NCI-H1048 (cell line): ENCODE data around the gene HAAO.
"Not testable (repeated sequence)": the region's sequence is repeated elsewhere in the genome, so short reads cannot be mapped to it uniquely, and the experiment has no call there.

ENCODE experiments used
- DNase-seq: peaks from one replicate; lab custom pipeline; 2025; lab: John Stamatoyannopoulos, UW

The HAAO gene

DNA sequence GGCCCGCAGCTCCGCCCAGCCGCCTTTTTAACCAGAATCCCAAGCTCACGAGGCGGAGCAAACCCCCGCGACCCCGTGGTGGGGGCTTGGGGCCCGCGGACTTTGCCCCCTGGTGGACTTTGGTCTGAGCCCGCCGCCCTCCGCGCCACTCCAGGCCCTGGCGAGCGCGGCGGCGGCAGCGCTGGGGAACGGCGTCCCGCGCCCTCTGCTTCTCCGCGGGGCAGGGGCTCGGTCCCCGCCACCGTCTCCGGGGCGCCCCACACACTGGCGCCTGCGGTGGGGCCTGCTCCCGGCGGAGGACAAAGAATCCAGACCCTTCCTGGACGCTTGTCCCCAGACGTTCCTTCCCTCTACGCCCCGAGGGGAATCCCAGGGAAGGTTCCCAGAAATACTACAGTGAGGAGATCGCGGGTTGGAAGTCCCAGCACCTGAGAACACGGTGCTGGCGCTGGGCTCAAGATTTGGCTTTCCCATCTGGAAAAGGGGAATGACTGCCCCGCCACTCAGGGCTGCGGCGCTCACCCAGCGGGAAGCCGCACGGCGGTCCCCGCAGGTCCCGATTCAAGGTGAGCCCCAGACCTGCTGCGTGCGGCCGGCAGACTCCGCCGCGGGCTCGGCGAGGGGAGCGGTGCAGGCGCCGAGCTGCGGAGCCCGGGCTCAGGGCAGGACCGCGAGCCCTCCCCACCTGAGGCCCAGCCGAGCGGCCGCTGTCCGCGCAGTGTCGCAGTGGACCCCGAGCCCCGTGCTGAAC is at the start of gene HAAO:
Gene HAAO, minus strand, starts transcription at position 1 of the 751 bp plus-strand sequence. CDS start 47 bp downstream, outside the sequence.
- no peak for DNase-seq

GRCh38 chr2:42841344-42841743 is 49.0 kb upstream of the HAAO start:
- no peak for DNase-seq

DNA sequence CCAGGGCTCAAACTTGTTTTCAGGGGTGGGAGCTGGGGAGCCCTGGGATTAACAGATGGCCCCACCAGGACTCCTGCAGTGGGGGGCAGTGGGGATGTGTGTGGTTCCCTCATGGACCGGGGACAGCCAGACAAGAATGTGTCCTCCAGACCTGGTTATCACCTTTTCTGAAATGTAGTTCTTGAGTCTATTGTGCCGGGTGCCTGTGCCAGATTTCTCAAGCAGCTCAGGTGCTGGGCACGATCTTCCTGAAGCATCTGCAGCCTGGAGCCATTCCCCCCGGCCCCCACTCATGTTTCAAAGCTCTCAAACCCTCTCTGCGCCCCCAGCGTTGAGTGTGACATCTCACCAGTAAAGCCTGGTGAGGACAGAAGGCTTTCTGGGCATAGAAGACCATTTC is 48.4 kb upstream of the HAAO start:
- DNase-seq: no peak

- DNase-seq: no peak
These were observed 47.6 kb upstream of the HAAO start for GRCh38 chr2:42839809-42840501.

- DNase-seq: no peak
These were observed 45.8 kb upstream of the HAAO start for GRCh38 chr2:42838133-42838532.

GRCh38 chr2:42835577-42836371 is 43.4 kb upstream of the HAAO start:
- no peak for DNase-seq

- no peak for DNase-seq
These were observed 41.8 kb upstream of the HAAO start for GRCh38 chr2:42834161-42834560.

- DNase-seq: no peak
These were observed 39.9 kb upstream of the HAAO start for GRCh38 chr2:42832289-42832634.

GRCh38 chr2:42831575-42832288 is 39.3 kb upstream of the HAAO start:
- DNase-seq: not testable (repeated sequence)

DNA sequence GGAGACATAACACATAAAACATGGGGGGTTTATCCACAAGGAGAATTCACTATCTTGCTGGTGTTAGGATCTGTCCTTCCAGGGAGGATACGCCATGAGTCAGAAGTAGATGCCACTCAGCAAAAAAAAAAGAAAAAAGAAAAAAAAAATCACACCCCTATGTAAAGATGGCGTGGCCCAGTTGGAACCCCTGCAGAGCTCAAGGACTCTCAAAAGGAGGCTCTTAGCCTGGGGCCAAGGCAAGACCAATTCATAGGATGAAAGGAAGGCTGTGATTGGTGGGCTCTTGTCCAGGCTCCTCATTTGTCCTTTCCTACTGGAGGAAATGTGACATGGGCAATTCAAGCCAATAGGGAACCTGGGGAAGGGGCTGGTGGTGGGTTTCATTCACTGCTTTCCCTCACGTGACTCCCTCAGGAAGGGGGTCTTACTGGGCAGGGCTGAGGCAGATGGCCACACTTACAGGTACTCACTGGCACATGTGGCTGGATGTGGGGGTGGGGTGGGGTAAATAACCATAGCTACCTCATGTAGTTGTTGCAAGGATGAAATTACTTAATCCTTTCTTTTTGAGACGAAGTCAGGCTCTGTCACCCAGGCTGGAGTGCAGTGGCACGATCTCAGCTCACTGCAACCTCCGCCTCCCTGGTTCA is 38.7 kb upstream of the HAAO start:
- no peak for DNase-seq

DNA sequence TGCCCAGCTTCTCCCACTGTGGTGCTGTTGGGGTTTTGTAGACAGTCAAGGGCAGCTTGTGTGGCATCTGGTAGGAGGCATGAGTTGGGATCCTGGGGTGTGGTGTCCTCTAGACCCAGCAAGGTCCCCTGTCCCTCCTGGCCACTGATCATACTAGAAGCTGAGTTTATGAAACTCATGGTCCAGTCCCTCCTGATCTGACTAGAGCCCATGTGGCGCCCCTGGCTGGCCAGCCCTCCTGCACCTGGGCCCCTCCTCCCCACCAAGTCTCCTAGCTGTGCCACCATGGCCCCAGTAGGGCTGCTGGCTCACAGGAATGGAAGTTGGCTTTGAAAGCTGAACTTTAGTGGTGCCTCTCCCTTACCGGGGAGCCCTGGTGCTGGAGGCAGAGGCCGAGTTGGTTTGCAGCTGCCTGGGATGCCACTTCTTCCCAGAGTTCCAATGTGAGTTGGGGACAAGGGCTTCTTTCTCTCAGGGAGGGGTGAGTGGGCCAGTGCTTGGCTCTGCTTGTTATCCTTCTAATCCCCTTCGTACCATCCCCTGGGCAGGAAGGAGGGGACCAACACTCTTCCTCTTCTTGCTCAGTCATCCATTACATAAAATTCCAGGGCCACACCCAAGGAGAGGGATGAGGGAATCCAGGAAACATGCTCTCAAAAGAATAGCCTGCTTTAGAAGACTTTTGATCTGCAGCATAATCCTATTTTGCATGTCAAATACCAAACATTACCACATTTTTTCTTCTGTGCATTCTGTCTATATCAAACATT is 37.5 kb upstream of the HAAO start:
- DNase-seq: peak; percentile 50

DNA sequence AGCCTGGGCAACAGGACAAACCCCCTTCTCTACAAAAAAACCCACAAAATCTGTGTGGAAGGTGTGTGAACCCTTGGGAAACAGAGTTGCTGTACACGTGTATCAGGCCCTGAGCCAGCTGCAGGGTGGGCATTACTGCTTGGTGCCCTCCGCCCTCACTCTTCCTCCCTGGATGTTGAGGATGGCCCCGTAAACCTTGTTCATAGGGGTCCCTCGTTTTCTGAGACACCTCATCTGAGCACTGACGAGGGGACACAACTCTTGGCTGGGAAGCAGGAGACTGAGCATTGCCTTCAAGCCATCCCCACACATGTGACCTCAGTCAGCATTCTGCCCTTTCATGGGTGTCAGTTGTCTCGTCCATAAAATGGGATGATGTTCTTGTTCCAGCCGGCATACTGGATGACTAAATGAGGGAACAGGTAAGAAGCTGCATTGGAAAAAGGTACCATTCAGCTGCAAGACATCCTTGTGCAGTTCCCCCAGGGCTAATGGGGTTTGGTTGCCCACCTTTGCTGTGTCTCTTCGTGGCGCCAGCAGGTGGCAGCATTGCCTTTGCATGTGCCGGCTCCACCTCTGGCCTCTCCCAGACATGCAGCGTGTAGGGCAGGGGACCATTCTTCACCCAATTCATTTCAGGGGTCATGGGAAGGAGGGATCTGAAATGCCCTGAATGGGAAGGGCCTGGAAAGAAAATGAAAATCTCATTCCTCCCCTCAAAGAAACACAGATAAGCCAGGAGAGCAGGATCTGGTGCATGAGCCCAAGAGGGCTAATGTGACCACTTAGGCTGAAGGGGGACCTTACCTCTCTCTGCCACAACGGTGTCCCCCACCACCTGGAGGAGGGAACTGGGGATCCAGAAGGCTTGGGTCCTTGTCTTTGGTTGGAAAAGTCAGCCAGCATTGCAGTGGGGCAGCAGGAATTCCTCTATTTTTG is 36.4 kb upstream of the HAAO start:
- peak; percentile 29 for DNase-seq

- DNase-seq: peak; percentile 54
These were observed 35.5 kb upstream of the HAAO start for GRCh38 chr2:42827647-42828486.

DNA sequence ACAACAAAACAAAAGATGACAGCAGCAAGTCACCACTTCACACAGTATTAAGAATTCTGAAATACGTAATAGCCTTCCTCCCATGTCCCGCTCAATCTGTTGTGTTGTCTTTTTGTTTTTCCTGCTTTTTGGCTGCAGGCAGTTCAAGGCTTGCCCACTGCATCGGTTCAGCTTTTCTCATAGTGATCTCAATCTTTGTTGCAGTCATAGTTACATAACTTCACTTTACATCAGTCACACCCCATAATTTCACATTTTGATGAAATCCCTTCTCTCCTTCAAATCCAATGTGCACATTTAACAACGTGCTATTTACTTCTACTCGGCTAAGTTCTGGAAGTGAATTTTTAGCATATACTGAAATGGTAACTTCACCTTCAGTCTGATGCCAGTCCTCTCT is 33.8 kb upstream of the HAAO start:
- DNase-seq: no peak

GRCh38 chr2:42824454-42824807 is 32.0 kb upstream of the HAAO start:
- DNase-seq: no peak

- DNase-seq: no peak
These were observed 31.5 kb upstream of the HAAO start for GRCh38 chr2:42823744-42824453.

- DNase-seq: no peak
These were observed 26.8 kb upstream of the HAAO start for GRCh38 chr2:42819160-42819559.

- no peak for DNase-seq
These were observed 23.3 kb upstream of the HAAO start for GRCh38 chr2:42815726-42816125.
